RWPE1 (cell line): Measurements from ENCODE around the gene MEGF6.

Experiments used
- CTCF ChIA-PET: fragments of 350-600 bp; sonication (Branson Sonifier 250); formaldehyde crosslinking; extraction: SDS; loops from one replicate; lab custom pipeline; 2021; lab: Yijun Ruan, JAX
- POLR2A ChIA-PET: fragments of 400-600 bp; formaldehyde crosslinking; extraction: SDS; loops from one replicate; lab custom pipeline; 2020; ENCODE audit warnings: antibody characterized with exemption; ENCODE audit not compliant: low non-redundant PET; lab: Yijun Ruan, JAX
- DNase-seq: peaks from one replicate; pipeline ENCODE4 v3.0.0; 2012; ENCODE audit warnings: low spot score
- H3K27ac ChIP-seq: fragments of 450-650 bp; 2 replicates; pipeline ENCODE4 v1.5.1; 2017
- TF ChIP-seq, protein P1 (sequence below): fragments of 450-650 bp; conservative IDR thresholded peaks from 2 replicates; pipeline ENCODE4 v1.5.1; 2017; ENCODE audit warnings: low read depth, mild to moderate bottlenecking

MEGF6 gene

GRCh38 chr1:3502641-3503524 is 108.4 kb downstream of the MEGF6 start:
- no peak for DNase-seq
- ChIA-PET CTCF (interaction anchor here (1.0 to 2.0 kb wide), 2 partner anchors 12 to 116 kb away, joined by 3 to 8 read pairs (median 4); no protein-coding TSS in a partner anchor), POLR2A (no interaction called here)
- H3K27ac ChIP-seq = peak overlapping the region; percentile 87
- TF ChIP-seq, protein P1, sequence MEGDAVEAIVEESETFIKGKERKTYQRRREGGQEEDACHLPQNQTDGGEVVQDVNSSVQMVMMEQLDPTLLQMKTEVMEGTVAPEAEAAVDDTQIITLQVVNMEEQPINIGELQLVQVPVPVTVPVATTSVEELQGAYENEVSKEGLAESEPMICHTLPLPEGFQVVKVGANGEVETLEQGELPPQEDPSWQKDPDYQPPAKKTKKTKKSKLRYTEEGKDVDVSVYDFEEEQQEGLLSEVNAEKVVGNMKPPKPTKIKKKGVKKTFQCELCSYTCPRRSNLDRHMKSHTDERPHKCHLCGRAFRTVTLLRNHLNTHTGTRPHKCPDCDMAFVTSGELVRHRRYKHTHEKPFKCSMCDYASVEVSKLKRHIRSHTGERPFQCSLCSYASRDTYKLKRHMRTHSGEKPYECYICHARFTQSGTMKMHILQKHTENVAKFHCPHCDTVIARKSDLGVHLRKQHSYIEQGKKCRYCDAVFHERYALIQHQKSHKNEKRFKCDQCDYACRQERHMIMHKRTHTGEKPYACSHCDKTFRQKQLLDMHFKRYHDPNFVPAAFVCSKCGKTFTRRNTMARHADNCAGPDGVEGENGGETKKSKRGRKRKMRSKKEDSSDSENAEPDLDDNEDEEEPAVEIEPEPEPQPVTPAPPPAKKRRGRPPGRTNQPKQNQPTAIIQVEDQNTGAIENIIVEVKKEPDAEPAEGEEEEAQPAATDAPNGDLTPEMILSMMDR = no peak

GRCh38 chr1:3501856-3502640 is 109.3 kb downstream of the MEGF6 start:
- TF ChIP-seq, protein P1 = no peak
- ChIA-PET POLR2A (no interaction called here), CTCF (interaction anchor here (0.6 to 2.0 kb wide), 3 partner anchors 11 to 130 kb away, joined by 3 to 8 read pairs (median 3); no protein-coding TSS in a partner anchor)
- peak overlapping the region; percentile 87 for H3K27ac ChIP-seq
- peak; percentile 37 for DNase-seq

DNA sequence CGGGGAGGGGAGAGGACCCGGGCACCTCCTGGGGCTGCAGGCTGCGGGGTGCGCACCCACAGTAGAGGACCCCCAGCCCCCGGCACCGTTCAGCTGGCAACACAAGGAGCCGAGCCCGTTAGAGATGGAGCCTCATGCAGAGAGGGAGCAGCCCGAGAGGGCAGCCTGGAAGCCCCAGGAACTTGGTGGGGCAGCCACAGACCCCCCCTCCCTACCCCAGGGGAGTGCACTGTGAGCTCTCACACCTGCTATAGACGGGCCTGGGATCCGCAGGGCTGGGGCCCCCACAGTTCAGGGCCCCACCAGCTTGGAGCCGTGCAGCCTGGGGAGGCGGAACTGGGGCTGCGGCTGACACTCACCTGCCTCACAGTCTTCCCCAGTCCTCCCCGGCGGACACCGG is 109.9 kb downstream of the MEGF6 start:
- TF ChIP-seq, protein P1 = no peak
- CTCF ChIA-PET = interaction anchor here (0.6 to 2.0 kb wide), 2 partner anchors 11 to 129 kb away, joined by 3 to 8 read pairs; no protein-coding TSS in a partner anchor

GRCh38 chr1:3500265-3500835 is 111.0 kb downstream of the MEGF6 start:
- H3K27ac ChIP-seq = no peak overlapping the region
- POLR2A ChIA-PET = no interaction called here
- TF ChIP-seq, protein P1 = no peak
- CTCF ChIA-PET = interaction anchor here (0.6 to 1.9 kb wide), 3 partner anchors 10 to 413 kb away, joined by 4 to 6 read pairs (median 4); no protein-coding TSS in a partner anchor
- no peak for DNase-seq

More for the DNA sequence above, 109.9 kb downstream of the MEGF6 start:
- no peak for DNase-seq
- POLR2A ChIA-PET = no interaction called here
- no peak overlapping the region for H3K27ac ChIP-seq

DNA sequence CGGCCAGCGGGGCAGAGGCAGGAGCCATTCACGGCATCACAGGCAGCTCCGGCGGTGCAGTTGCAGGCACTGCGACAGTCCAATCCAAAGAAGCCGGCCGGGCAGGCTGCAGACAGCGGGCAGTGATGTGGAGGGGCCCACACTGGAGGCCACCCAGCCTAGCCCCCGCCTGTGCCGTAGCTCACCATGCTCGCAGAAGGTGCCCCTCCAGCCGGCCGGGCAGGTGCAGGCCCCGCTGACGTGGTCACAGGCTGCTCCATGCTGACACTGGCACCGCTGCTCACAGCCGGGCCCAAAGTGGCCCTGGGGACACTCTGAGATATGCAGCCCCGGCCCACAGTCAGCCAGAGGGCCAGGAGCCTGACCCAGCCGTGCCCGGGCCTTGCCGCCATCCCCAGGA is 111.7 kb downstream of the MEGF6 start:
- ChIA-PET CTCF (interaction anchor here (0.6 to 1.9 kb wide), 3 partner anchors 9 to 166 kb away, joined by 3 to 6 read pairs (median 4); no protein-coding TSS in a partner anchor), POLR2A (no interaction called here)
- no peak overlapping the region for H3K27ac ChIP-seq
- TF ChIP-seq, protein P1 = no peak
- DNase-seq = no peak
